NK-92 (cell line): ENCODE data around the gene MRPL58.
A peak's percentile ranks its signal among the peaks of the same experiment; 100 is the strongest.

ENCODE experiments used
- DNase-seq: peaks from one replicate; lab custom pipeline; 2025; ENCODE audit not compliant: unreplicated experiment; lab: John Stamatoyannopoulos, UW

The MRPL58 gene

GRCh38 chr17:75046407-75047289 lies 34.2 kb downstream of the MRPL58 start, which contains the start of the genes ATP5PD and KCTD2:
Gene ATP5PD, minus strand, starts transcription at chr17:75046969. Its CDS starts 4,319 bp downstream, at chr17:75042650.
Gene KCTD2, plus strand, starts transcription at chr17:75047225. Its CDS starts 26 bp downstream, at chr17:75047251.
- DNase-seq: peak; percentile 52

GRCh38 chr17:75047398-75048098 lies 35.1 kb downstream of the MRPL58 start:
- DNase-seq: no peak

GRCh38 chr17:75048249-75048878 lies 35.9 kb downstream of the MRPL58 start:
- DNase-seq: no peak

- DNase-seq: no peak
Observed at GRCh38 chr17:75049057-75049456, 36.6 kb downstream of the MRPL58 start.

- no peak for DNase-seq
Observed at GRCh38 chr17:75049706-75050105, 37.2 kb downstream of the MRPL58 start.

- no peak for DNase-seq
Observed at GRCh38 chr17:75051941-75052340, 39.5 kb downstream of the MRPL58 start.

GRCh38 chr17:75059369-75060345 lies 47.2 kb downstream of the MRPL58 start:
- no peak for DNase-seq

GRCh38 chr17:75060434-75061054 lies 48.1 kb downstream of the MRPL58 start:
- no peak for DNase-seq

GRCh38 chr17:75061055-75061438 lies 48.6 kb downstream of the MRPL58 start:
- no peak for DNase-seq

- no peak for DNase-seq
Observed at GRCh38 chr17:75061618-75062017, 49.1 kb downstream of the MRPL58 start.

GRCh38 chr17:75063201-75063600 lies 50.7 kb downstream of the MRPL58 start:
- DNase-seq: no peak

- DNase-seq: no peak
Observed at GRCh38 chr17:75063626-75064025, 51.2 kb downstream of the MRPL58 start.

- DNase-seq: no peak
Observed at GRCh38 chr17:75064040-75064439, 51.6 kb downstream of the MRPL58 start.

- no peak for DNase-seq
Observed at GRCh38 chr17:75064460-75064859, 52.0 kb downstream of the MRPL58 start.

GRCh38 chr17:75064867-75065561 lies 52.5 kb downstream of the MRPL58 start:
- no peak for DNase-seq

- DNase-seq: no peak
Observed at GRCh38 chr17:75065562-75066151, 53.2 kb downstream of the MRPL58 start.

- no peak for DNase-seq
Observed at GRCh38 chr17:75067856-75068255, 55.4 kb downstream of the MRPL58 start.

GRCh38 chr17:75068750-75069149 lies 56.3 kb downstream of the MRPL58 start:
- no peak for DNase-seq

GRCh38 chr17:75069783-75070182 lies 57.3 kb downstream of the MRPL58 start:
- no peak for DNase-seq
